Germinal center (tissue), 1 donor: Measurements from ENCODE around the gene FADS3.

Source experiments
- DNase-seq: peaks from one replicate; pipeline ENCODE4 v3.0.0; 2012; ENCODE audit warnings: mixed read lengths, low spot score

Gene FADS3

GRCh38 chr11:61891331-61892084 is at the start of gene FADS3:
FADS3 (minus strand) TSS chr11:61891545; CDS start chr11:61891381, 164 bp downstream.
- DNase-seq: peak; percentile 88

- DNase-seq: no peak
These were observed 49.1 kb upstream of the FADS3 start for GRCh38 chr11:61940466-61940865.

GRCh38 chr11:61935861-61936260 is 44.5 kb upstream of the FADS3 start:
- no peak for DNase-seq

- no peak for DNase-seq
These were observed 39.6 kb upstream of the FADS3 start for GRCh38 chr11:61930933-61931332.

GRCh38 chr11:61928606-61929005 is 37.3 kb upstream of the FADS3 start:
- DNase-seq: no peak

- DNase-seq: no peak
These were observed 36.2 kb upstream of the FADS3 start for GRCh38 chr11:61927501-61927900.

GRCh38 chr11:61926235-61926634 is 34.9 kb upstream of the FADS3 start:
- DNase-seq: no peak

GRCh38 chr11:61925736-61926135 is 34.4 kb upstream of the FADS3 start:
- DNase-seq: no peak

- no peak for DNase-seq
These were observed 32.7 kb upstream of the FADS3 start for GRCh38 chr11:61924064-61924455.

- no peak for DNase-seq
These were observed 32.1 kb upstream of the FADS3 start for GRCh38 chr11:61923166-61924063.

- DNase-seq: peak; percentile 2
These were observed 31.2 kb upstream of the FADS3 start for GRCh38 chr11:61922539-61922938.

GRCh38 chr11:61921446-61921845 is 30.1 kb upstream of the FADS3 start:
- no peak for DNase-seq

GRCh38 chr11:61919705-61920631 is 28.6 kb upstream of the FADS3 start:
- DNase-seq: no peak

- peak; percentile 1 for DNase-seq
These were observed 27.8 kb upstream of the FADS3 start for GRCh38 chr11:61918938-61919704.

GRCh38 chr11:61918251-61918937 is 27.0 kb upstream of the FADS3 start:
- peak; percentile 3 for DNase-seq

- no peak for DNase-seq
These were observed 26.2 kb upstream of the FADS3 start, which contains the start of gene RAB3IL1 for GRCh38 chr11:61917334-61918109. RAB3IL1 (minus strand) TSS chr11:61917566; CDS start chr11:61917367, 199 bp downstream.

- no peak for DNase-seq
These were observed 25.5 kb upstream of the FADS3 start for GRCh38 chr11:61916737-61917333.

- no peak for DNase-seq
These were observed 23.3 kb upstream of the FADS3 start for GRCh38 chr11:61914471-61915171.
